GM06990 (cell line): ENCODE data around the gene DHX58.
A peak's percentile ranks its signal among the peaks of the same experiment; 100 is the strongest.

ENCODE experiments used
- DNase-seq: peaks from one replicate; pipeline ENCODE4 v3.0.0-alpha.2; 2011; ENCODE audit not compliant: insufficient read length; ENCODE audit errors: extremely low read depth
- H3K27me3 ChIP-seq: replicated peaks from 2 replicates; pipeline ENCODE4 v1.6.0; 2011; ENCODE audit warnings: low read length; ENCODE audit not compliant: control insufficient read depth, insufficient read depth
- H3K36me3 ChIP-seq: 2 replicates; pipeline ENCODE4 v1.5.1; 2011; ENCODE audit warnings: low read length; ENCODE audit not compliant: control insufficient read depth, insufficient read depth
- H3K4me3 ChIP-seq: replicated peaks from 2 replicates; pipeline ENCODE4 v1.5.1; 2011; ENCODE audit warnings: low read depth, mild to moderate bottlenecking, control low read depth, low read length
- TF ChIP-seq, protein P1 (sequence below): IDR thresholded peaks from 2 replicates; pipeline ENCODE4 v1.5.1; 2011; ENCODE audit warnings: low read length, control low read depth, mild to moderate bottlenecking, inconsistent platforms; ENCODE audit not compliant: insufficient read depth, poor library complexity, severe bottlenecking

Gene DHX58

DNA sequence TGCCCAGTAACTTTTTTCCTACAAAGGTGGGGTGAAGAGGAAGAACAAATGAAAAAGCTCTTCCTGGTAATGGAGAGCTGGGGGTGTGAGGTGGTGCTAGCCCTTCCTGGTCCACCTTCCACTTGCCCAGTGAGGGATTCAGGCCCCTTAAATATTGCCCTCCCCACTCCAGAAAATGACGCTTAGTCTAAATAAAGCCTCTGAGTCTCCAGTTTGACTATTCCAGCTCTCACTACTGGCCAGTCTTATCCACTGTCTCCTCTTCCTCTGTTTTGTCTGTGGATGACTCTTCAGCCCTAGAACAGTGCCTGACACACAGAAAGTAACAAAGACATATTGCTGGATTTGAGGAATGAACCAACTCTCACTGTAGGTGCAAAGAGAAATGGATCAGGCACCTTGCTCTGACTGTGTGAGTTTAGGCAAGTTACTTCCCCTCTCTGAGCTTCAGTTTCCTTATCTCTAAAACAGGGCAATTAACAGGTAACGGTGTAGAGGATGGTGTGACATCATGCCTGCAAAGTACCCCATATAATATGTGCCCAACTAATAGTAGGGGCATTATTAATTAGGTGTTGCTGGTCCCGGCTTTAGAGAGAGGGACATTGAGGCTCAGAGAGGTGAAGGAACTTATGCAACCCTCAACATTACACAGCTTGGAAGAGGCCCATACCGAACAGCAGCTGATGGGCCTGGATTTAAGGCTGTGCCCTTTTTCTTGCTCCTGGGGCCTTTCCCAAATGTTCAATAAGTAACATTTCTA lies 35.5 kb downstream of the DHX58 start:
- TF ChIP-seq, protein P1, sequence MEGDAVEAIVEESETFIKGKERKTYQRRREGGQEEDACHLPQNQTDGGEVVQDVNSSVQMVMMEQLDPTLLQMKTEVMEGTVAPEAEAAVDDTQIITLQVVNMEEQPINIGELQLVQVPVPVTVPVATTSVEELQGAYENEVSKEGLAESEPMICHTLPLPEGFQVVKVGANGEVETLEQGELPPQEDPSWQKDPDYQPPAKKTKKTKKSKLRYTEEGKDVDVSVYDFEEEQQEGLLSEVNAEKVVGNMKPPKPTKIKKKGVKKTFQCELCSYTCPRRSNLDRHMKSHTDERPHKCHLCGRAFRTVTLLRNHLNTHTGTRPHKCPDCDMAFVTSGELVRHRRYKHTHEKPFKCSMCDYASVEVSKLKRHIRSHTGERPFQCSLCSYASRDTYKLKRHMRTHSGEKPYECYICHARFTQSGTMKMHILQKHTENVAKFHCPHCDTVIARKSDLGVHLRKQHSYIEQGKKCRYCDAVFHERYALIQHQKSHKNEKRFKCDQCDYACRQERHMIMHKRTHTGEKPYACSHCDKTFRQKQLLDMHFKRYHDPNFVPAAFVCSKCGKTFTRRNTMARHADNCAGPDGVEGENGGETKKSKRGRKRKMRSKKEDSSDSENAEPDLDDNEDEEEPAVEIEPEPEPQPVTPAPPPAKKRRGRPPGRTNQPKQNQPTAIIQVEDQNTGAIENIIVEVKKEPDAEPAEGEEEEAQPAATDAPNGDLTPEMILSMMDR, result no peak
- no peak for DNase-seq
- no peak overlapping the region for H3K4me3 ChIP-seq
- H3K36me3 ChIP-seq, result no peaks in the 10 kb centered on the region
- peaks cover 1% of the 10 kb centered on the region; the same call in 1 of the 2 replicates for H3K27me3 ChIP-seq

DNA sequence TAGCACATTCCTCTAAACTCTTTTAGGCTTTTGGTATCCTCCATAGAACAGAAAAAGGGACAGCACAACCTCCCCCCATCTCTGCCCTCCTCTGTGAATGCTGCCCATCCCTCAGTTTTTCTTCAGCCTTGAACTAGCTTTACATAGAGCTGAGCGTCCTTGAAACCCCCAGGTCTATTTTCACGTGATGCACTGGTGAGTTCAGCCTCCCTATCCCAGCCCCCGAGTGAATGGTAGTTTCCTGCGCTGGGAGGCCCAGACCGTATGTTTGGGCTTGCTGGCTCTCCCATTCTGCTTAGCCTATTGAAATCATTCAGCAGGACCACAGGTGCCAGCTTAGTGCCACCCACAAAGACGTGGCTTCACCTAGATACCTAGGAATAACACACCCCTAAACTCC lies 36.7 kb downstream of the DHX58 start:
- TF ChIP-seq, protein P1, result no peak
- DNase-seq, result no peak
- no peak overlapping the region for H3K4me3 ChIP-seq

DNA sequence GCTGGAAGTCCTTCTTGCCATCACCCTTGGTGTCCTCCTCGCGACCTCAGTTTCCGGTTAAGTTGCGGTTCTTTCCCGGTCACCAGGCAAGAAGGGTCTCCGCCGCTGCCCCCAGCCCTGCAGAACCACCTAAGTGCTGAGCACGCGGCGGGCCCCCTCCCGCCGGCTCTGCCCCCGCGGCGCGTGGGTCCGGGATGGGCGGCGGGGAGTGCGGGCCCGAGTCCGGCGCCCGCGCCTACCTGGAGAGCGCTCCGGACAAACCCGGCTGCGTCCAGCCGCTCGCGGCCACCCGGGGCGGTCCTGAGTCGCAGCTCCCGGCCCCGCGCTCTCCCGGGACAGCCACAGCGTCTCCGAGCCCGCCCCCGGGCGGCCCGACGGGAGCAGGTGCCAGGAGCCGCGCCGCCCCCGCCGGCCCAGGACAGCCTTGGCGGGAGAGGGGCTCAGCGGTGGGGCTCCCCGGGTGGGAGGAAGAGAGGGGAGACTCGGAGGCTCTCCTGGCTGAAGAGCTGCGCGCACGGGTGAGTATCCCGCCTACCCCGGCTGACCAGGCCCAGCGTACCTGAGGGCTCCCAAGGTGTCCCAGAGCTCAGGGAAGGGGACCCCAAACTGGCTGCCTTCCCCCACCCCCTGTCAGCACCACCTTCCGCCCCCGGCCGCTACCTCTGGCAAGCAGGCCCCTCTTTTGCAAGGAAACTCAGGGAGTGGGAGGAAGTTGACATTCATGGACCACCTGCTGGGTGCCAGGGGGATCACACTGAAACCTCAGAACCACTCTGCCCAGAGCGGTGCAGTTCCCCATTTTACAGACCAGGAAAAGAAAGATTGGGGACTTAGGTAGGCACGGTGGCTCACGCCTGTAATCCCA lies 40.0 kb downstream of the DHX58 start:
- Histone ChIP-seq H3K36me3 (no peaks in the 10 kb centered on the region), H3K27me3 (peaks cover 2% of the 10 kb centered on the region), H3K4me3 (peak overlapping the region; percentile 14)
- no peak for DNase-seq
- TF ChIP-seq, protein P1, result no peak

More for the DNA sequence above, 36.7 kb downstream of the DHX58 start:
- Histone ChIP-seq H3K36me3 (no peaks in the 10 kb centered on the region), H3K27me3 (peaks cover 2% of the 10 kb centered on the region)

DNA sequence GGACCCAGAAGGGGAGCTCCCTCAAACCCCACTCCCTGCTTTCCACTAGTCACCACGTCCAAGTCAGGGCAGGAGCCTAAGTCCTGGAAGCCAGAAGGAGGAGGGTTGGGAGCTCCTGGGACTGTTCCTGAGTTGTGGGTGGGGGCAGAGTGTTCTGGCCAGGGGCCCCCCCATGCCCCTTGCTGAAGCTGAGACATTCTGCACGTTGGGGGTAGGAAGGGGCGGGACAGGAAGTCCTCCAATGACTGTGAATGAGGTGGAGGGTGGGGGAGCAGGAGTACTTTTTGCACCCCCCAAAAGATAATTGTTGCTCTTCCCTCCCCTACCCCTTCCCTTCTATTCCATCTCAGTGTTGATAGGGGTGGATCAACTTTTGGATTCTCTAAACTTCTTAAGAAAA lies 40.7 kb downstream of the DHX58 start:
- TF ChIP-seq, protein P1, result no peak
- DNase-seq, result no peak
- peaks cover 2% of the 10 kb centered on the region for H3K27me3 ChIP-seq
- H3K4me3 ChIP-seq, result no peak overlapping the region; the same call in 1 of the 2 replicates
- no peaks in the 10 kb centered on the region for H3K36me3 ChIP-seq

DNA sequence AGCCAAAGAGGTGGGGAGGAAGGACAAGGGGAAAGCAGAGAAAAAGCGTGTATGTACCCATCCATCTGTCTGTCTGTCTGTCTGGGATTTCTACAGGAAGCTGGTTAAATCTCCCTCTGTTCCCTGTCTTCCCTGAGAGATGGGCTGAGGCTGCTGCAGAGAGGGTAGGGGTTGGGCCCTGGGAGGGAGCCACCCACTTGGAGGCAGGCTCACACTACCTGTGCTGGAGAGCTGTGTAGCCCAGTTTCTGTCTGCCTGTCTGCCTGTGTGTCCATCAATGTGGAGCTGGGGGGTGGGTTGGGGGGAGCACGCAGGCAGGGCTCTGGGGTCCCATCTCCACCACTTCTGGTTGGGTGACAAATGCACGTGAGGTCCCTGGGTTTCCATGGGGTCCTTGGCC lies 43.5 kb downstream of the DHX58 start:
- TF ChIP-seq, protein P1, result no peak

More for the DNA sequence above, 43.5 kb downstream of the DHX58 start:
- DNase-seq, result no peak
- peaks cover 2% of the 10 kb centered on the region for H3K27me3 ChIP-seq
- no peak overlapping the region for H3K4me3 ChIP-seq
- H3K36me3 ChIP-seq, result no peaks in the 10 kb centered on the region
